NCI-H460 (cell line): ENCODE results near the gene ADAMTS8. TPM values are rescaled to one million over a fixed set of nuclear protein-coding genes. Genes with fewer than 3 reads are reported as not detected.
A peak's percentile ranks its signal among the peaks of the same experiment; 100 is the strongest.
"Not testable (repeated sequence)": the region's sequence is repeated elsewhere in the genome, so short reads cannot be mapped to it uniquely, and the experiment has no call there.

ENCODE experiments used
- DNase-seq: peaks from one replicate; pipeline ENCODE4 v3.0.0-alpha.2; 2016; ENCODE audit warnings: low read depth; ENCODE audit errors: extremely low read depth
- total RNA-seq: library from RNA; depleted of rRNA; stranded (reverse); fragments of >200 nt; shearing (Covaris generic); gene quantifications from 2 replicates; pipeline ENCODE4 v1.2.3, GENCODE V29; 2014

The ADAMTS8 gene
- total RNA-seq, 1 experiment from 2014 or later = 0.02 TPM

- DNase-seq = no peak
Observed at GRCh38 chr11:130442737-130443136, 14.3 kb upstream of the ADAMTS8 start.

- no peak for DNase-seq
Observed at GRCh38 chr11:130441719-130442118, 13.3 kb upstream of the ADAMTS8 start.

GRCh38 chr11:130439876-130440275, 11.5 kb upstream of the ADAMTS8 start:
- no peak for DNase-seq

GRCh38 chr11:130439160-130439519, 10.7 kb upstream of the ADAMTS8 start:
- no peak for DNase-seq

GRCh38 chr11:130438401-130439159, 10.2 kb upstream of the ADAMTS8 start:
- DNase-seq = not testable (repeated sequence)

GRCh38 chr11:130437848-130438247, 9.4 kb upstream of the ADAMTS8 start:
- no peak for DNase-seq

- DNase-seq = no peak
Observed at GRCh38 chr11:130436171-130436570, 7.8 kb upstream of the ADAMTS8 start.

- DNase-seq = no peak
Observed at GRCh38 chr11:130435671-130436070, 7.3 kb upstream of the ADAMTS8 start.

- DNase-seq = peak; percentile 71
Observed at GRCh38 chr11:130434521-130435223, 6.3 kb upstream of the ADAMTS8 start.

GRCh38 chr11:130433357-130433756, 4.9 kb upstream of the ADAMTS8 start:
- no peak for DNase-seq

GRCh38 chr11:130431801-130432200, 3.4 kb upstream of the ADAMTS8 start:
- DNase-seq = no peak

- DNase-seq = peak; percentile 49
Observed at GRCh38 chr11:130431331-130431773, 2.9 kb upstream of the ADAMTS8 start.

GRCh38 chr11:130429983-130430382, 1.6 kb upstream of the ADAMTS8 start:
- no peak for DNase-seq

- no peak for DNase-seq
Observed at GRCh38 chr11:130429120-130429681, 792 bp upstream of the ADAMTS8 start.

- no peak for DNase-seq
Observed at GRCh38 chr11:130427581-130428315, 661 bp downstream of the ADAMTS8 start.

- DNase-seq = no peak
Observed at GRCh38 chr11:130426837-130427341, 1.5 kb downstream of the ADAMTS8 start.

- no peak for DNase-seq
Observed at GRCh38 chr11:130426223-130426836, 2.1 kb downstream of the ADAMTS8 start.

GRCh38 chr11:130425156-130425555, 3.3 kb downstream of the ADAMTS8 start:
- DNase-seq = no peak

GRCh38 chr11:130424613-130425140, 3.7 kb downstream of the ADAMTS8 start:
- no peak for DNase-seq

- DNase-seq = no peak
Observed at GRCh38 chr11:130423541-130424142, 4.8 kb downstream of the ADAMTS8 start.
